GM23248 (cell line): ENCODE results near the gene CHMP5. TPM values are rescaled to one million over a fixed set of nuclear protein-coding genes. Genes with fewer than 3 reads are reported as not detected.

ENCODE experiments used
- DNase-seq: peaks from one replicate; pipeline ENCODE4 v3.0.0-alpha.2; 2015
- H2AFZ ChIP-seq: fragments of 200-600 bp; sonication (generic); 2 replicates; pipeline ENCODE4 v1.6.1; 2016; ENCODE audit warnings: antibody characterized with exemption
- H3F3A ChIP-seq: fragments of 200-600 bp; sonication (generic); 2 replicates; pipeline ENCODE4 v1.6.1; 2016; ENCODE audit warnings: mild to moderate bottlenecking, antibody characterized with exemption, mixed run types; ENCODE audit not compliant: insufficient read depth
- H3K27ac ChIP-seq: fragments of 200-600 bp; sonication (generic); 2 replicates; pipeline ENCODE4 v1.5.1; 2016; ENCODE audit warnings: mild to moderate bottlenecking
- H3K27me3 ChIP-seq: fragments of 200-600 bp; sonication (generic); replicated peaks from 2 replicates; pipeline ENCODE4 v1.6.1; 2016; ENCODE audit warnings: mild to moderate bottlenecking; ENCODE audit not compliant: insufficient read depth
- H3K36me3 ChIP-seq: fragments of 200-600 bp; sonication (generic); 2 replicates; pipeline ENCODE4 v1.6.1; 2016; ENCODE audit warnings: low read depth, mild to moderate bottlenecking
- H3K4me1 ChIP-seq: fragments of 200-600 bp; sonication (generic); 2 replicates; pipeline ENCODE4 v1.6.1; 2016; ENCODE audit warnings: mild to moderate bottlenecking; ENCODE audit not compliant: insufficient read depth
- H3K4me2 ChIP-seq: fragments of 200-600 bp; sonication (generic); one replicate; pipeline ENCODE4 v1.6.1; 2016; ENCODE audit warnings: mild to moderate bottlenecking; ENCODE audit not compliant: unreplicated experiment
- H3K4me3 ChIP-seq: fragments of 200-600 bp; sonication (generic); 2 replicates; pipeline ENCODE4 v1.5.1; 2016; ENCODE audit warnings: mild to moderate bottlenecking
- H3K79me2 ChIP-seq: fragments of 200-600 bp; sonication (generic); 2 replicates; pipeline ENCODE4 v1.6.1; 2016; ENCODE audit warnings: mild to moderate bottlenecking; ENCODE audit not compliant: insufficient read depth
- H3K9ac ChIP-seq: fragments of 200-600 bp; sonication (generic); 2 replicates; pipeline ENCODE4 v1.6.1; 2016; ENCODE audit warnings: mild to moderate bottlenecking
- H3K9me2 ChIP-seq: fragments of 200-600 bp; sonication (generic); 2 replicates; pipeline ENCODE4 v1.6.1; 2016; ENCODE audit warnings: mixed run types, mild to moderate bottlenecking, moderate library complexity; ENCODE audit not compliant: insufficient read depth
- H3K9me3 ChIP-seq: fragments of 200-600 bp; sonication (generic); one replicate; pipeline ENCODE4 v1.6.1; 2017; ENCODE audit warnings: low read depth
- H4K20me1 ChIP-seq: fragments of 200-600 bp; sonication (generic); 2 replicates; pipeline ENCODE4 v1.6.0; 2016; ENCODE audit not compliant: insufficient read depth
- EZH2 ChIP-seq: fragments of 200-600 bp; sonication (generic); IDR thresholded peaks from 2 replicates; pipeline ENCODE4 v1.6.1; 2018; ENCODE audit warnings: antibody characterized with exemption, mild to moderate bottlenecking; ENCODE audit not compliant: insufficient read depth, poor library complexity, severe bottlenecking
- EZH2phosphoT487 ChIP-seq: fragments of 200-600 bp; sonication (generic); IDR thresholded peaks from 2 replicates; pipeline ENCODE4 v1.6.1; 2018; ENCODE audit warnings: antibody characterized with exemption, moderate library complexity, mild to moderate bottlenecking, low read depth; ENCODE audit not compliant: insufficient read depth
- WGBS, 2 experiments: methylation state at CpG; one replicate each; pipeline ENCODE4 v1.1.6; 2015 to 2017; ENCODE audit warnings: low lambda C conversion rate in 2 of 2, low coverage in 1 of 2; ENCODE audit errors: missing lambda C conversion rate in 2 of 2; 5-methylcytosine and 5-hydroxymethylcytosine counted together
- in situ Hi-C: fragments of 300-500 bp; cut with MboI; formaldehyde crosslinking; loops from 2 replicates; pipeline ENCODE4 v1.15.0; 2020
- polyA plus RNA-seq: library from polyadenylated mRNA; unstranded; fragments of >200 nt; fragmentation: Nextera tagmentation; extraction: Ambion mirVana; gene quantifications from 2 replicates; pipeline ENCODE4 v1.2.1, GENCODE V29; 2016
- total RNA-seq: library from RNA; depleted of rRNA; stranded (reverse); fragments of >200 nt; shearing (Covaris generic); gene quantifications from 2 replicates; pipeline ENCODE4 v1.2.3, GENCODE V29; 2014

CHMP5 gene
- total and polyA plus RNA-seq, 2 experiments from 2014 or later, result 90.6 to 130 TPM

DNA sequence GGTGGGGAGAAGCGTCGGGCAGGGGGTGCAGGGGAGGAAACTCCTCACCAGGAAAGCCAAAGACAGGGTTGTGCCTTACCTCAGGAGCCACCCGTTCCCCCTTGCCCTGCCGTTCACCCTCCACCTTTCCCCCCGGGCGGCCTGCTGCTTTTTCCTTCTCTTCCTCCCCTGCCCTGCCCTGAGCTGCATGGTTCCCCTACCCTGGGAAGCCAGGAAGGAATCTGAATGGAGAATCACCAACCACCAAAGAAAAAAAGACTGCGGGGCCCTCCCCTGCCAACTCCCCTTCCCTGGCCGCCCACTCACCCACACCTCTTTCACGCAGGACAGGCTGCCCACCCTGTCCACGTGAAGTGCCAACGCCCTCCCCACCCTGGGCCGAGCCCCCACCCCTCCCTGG is 24.6 kb downstream of the CHMP5 start:
- peak; percentile 43 for DNase-seq
- in situ Hi-C loops, result no loop called here
- Histone ChIP-seq H4K20me1 (no peaks in the 10 kb centered on the region), H3K79me2 (peaks cover 36% of the 10 kb centered on the region), H3K27ac (peak overlapping the region; percentile 100), H3K4me1 (0 out of 2 replicates have a peak, but pooled peaks cover 22% of the 10 kb centered on the region), H3F3A (peaks cover 22% of the 10 kb centered on the region), H3K9me3 (no peaks in the 10 kb centered on the region), H3K9ac (peak overlapping the region; percentile 99), H3K4me3 (peak overlapping the region; percentile 86), H3K4me2 (peak overlapping the region; percentile 96), H3K27me3 (no peaks in the 10 kb centered on the region), H2AFZ (peak overlapping the region; percentile 33; the same call in 1 of the 2 replicates), H3K9me2 (no peaks in the 10 kb centered on the region), H3K36me3 (no peaks in the 10 kb centered on the region)
- WGBS, 2 experiments, result 14 to 40% methylated on average over 1 to 12 of the region's 12 CpGs
- TF ChIP-seq EZH2, result no peak
- TF ChIP-seq EZH2phosphoT487, result no peak

- DNase-seq, result no peak
- H2AFZ ChIP-seq, result peak overlapping the region; percentile 64
- peaks cover 40% of the 10 kb centered on the region for H3K79me2 ChIP-seq
- 0 out of 2 replicates have a peak, but pooled peaks cover 22% of the 10 kb centered on the region for H3K4me1 ChIP-seq
- H3K9me2 ChIP-seq, result no peaks in the 10 kb centered on the region
- TF ChIP-seq EZH2phosphoT487 (no peak), EZH2 (no peak)
- 1 to 2% methylated on average over 11 to 14 of the region's 14 CpGs for WGBS, 2 experiments
- no peaks in the 10 kb centered on the region for H3K9me3 ChIP-seq
- peak overlapping the region; percentile 96 for H3K4me2 ChIP-seq
- peaks cover 22% of the 10 kb centered on the region for H3F3A ChIP-seq
- H3K4me3 ChIP-seq, result peak overlapping the region; percentile 86
- H4K20me1 ChIP-seq, result no peaks in the 10 kb centered on the region
- in situ Hi-C loops, result no loop called here
- no peaks in the 10 kb centered on the region for H3K36me3 ChIP-seq
- peak overlapping the region; percentile 99 for H3K9ac ChIP-seq
- peak overlapping the region; percentile 100 for H3K27ac ChIP-seq
- H3K27me3 ChIP-seq, result no peaks in the 10 kb centered on the region
Measured at GRCh38 chr9:33289936-33290246, 25.0 kb downstream of the CHMP5 start.

- peak within 1 kb of the TSS; percentile 99 for H3K9ac ChIP-seq
Measured at GRCh38 chr9:33290247-33291030, 25.6 kb downstream of the CHMP5 start, which contains the start of gene NFX1. NFX1 (plus strand) TSS chr9:33290516; CDS start chr9:33290573, 57 bp downstream.

DNA sequence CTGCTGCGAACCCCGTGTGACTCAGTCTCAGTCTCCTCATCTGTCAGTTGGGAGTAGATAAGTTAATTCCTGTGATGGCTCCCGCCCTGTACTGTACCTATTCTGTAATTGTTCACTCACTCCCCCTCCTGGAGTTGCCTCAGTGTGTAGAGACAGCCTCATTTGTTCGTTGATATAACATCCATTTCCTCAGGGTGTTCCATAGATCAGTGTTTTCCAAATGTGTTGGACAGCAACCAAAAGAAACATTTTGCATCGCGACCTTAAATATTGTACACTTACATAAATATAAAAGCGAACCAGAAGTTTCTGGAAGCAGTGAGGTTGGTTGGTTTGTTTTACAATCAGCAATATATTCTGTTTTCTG is 26.2 kb downstream of the CHMP5 start:
- Histone ChIP-seq H3K9ac (peak overlapping the region; percentile 99), H3K9me2 (no peaks in the 10 kb centered on the region), H3K4me3 (peak overlapping the region; percentile 86), H4K20me1 (no peaks in the 10 kb centered on the region), H3K27ac (peak overlapping the region; percentile 100), H3K36me3 (peaks cover 11% of the 10 kb centered on the region; the same call in 1 of the 2 replicates), H3K9me3 (no peaks in the 10 kb centered on the region), H3F3A (peaks cover 18% of the 10 kb centered on the region), H2AFZ (no peak overlapping the region), H3K4me1 (0 out of 2 replicates have a peak, but pooled peaks cover 22% of the 10 kb centered on the region), H3K79me2 (peaks cover 52% of the 10 kb centered on the region), H3K4me2 (peak overlapping the region; percentile 91), H3K27me3 (no peaks in the 10 kb centered on the region)
- WGBS, 2 experiments, result 21 to 22% methylated on average over 7 of the region's 7 CpGs
- TF ChIP-seq EZH2phosphoT487, result no peak
- TF ChIP-seq EZH2, result no peak
- no peak for DNase-seq
- in situ Hi-C loops, result no loop called here

More at GRCh38 chr9:33290247-33291030, 25.6 kb downstream of the CHMP5 start, which contains the start of gene NFX1:
- Histone ChIP-seq H4K20me1 (no peaks in the 10 kb centered on the region), H3F3A (peaks cover 22% of the 10 kb centered on the region), H3K9me2 (no peaks in the 10 kb centered on the region), H3K79me2 (peaks cover 46% of the 10 kb centered on the region), H3K27me3 (no peaks in the 10 kb centered on the region), H3K9me3 (no peaks in the 10 kb centered on the region), H3K4me1 (0 out of 2 replicates have a peak, but pooled peaks cover 22% of the 10 kb centered on the region), H3K36me3 (peaks cover 5% of the 10 kb centered on the region; the same call in 1 of the 2 replicates), H2AFZ (peak within 1 kb of the TSS; percentile 64), H3K4me3 (peak within 1 kb of the TSS; percentile 86), H3K27ac (peak within 1 kb of the TSS; percentile 100), H3K4me2 (peak within 1 kb of the TSS; percentile 96)
- WGBS, 2 experiments, result 1 to 2% methylated on average over 60 to 63 of the region's 63 CpGs
- TF ChIP-seq EZH2 (no peak), EZH2phosphoT487 (no peak)
- peak; percentile 99 for DNase-seq
- in situ Hi-C loops, result no loop called here
